ENCODE data around the gene FUT1.
"Not testable (repeated sequence)": the region's sequence is repeated elsewhere in the genome, so short reads cannot be mapped to it uniquely, and the experiment has no call there.

FUT1 gene

GRCh38 chr19:48718106-48718505, 34.3 kb downstream of the FUT1 start:
- not testable (repeated sequence) for DNase-seq (ENCODE audit: low read depth)

- DNase-seq (ENCODE audit: low read depth) = peak; percentile 32
Measured at GRCh38 chr19:48716562-48717291, 35.7 kb downstream of the FUT1 start.

- DNase-seq (ENCODE audit: low read depth) = no peak
Measured at GRCh38 chr19:48715681-48716171, 36.7 kb downstream of the FUT1 start.

- no peak for DNase-seq (ENCODE audit: low read depth)
Measured at GRCh38 chr19:48714759-48715675, 37.4 kb downstream of the FUT1 start.

- DNase-seq (ENCODE audit: low read depth) = peak; percentile 99
Measured at GRCh38 chr19:48713864-48714755, 38.3 kb downstream of the FUT1 start.

GRCh38 chr19:48713041-48713863, 39.2 kb downstream of the FUT1 start:
- no peak for DNase-seq (ENCODE audit: low read depth)

GRCh38 chr19:48711106-48711662, 41.3 kb downstream of the FUT1 start:
- no peak for DNase-seq (ENCODE audit: low read depth)

GRCh38 chr19:48708471-48708870, 44.0 kb downstream of the FUT1 start:
- no peak for DNase-seq (ENCODE audit: low read depth)

GRCh38 chr19:48705431-48705830, 47.0 kb downstream of the FUT1 start:
- DNase-seq (ENCODE audit: low read depth) = no peak

GRCh38 chr19:48703316-48703715, 49.1 kb downstream of the FUT1 start:
- DNase-seq (ENCODE audit: low read depth) = no peak

GRCh38 chr19:48702701-48703100, 49.7 kb downstream of the FUT1 start:
- no peak for DNase-seq (ENCODE audit: low read depth)

GRCh38 chr19:48698046-48698445, 54.4 kb downstream of the FUT1 start:
- DNase-seq (ENCODE audit: low read depth) = peak; percentile 51

All from stromal cell of bone marrow (primary cell).